Parathyroid adenoma (tissue), 2 donors: ENCODE data around the gene CCDC57.

ENCODE experiments used
- H2AFZ ChIP-seq: fragments of 300-600 bp; sonication (generic); one replicate; pipeline ENCODE4 v1.7.0; 2017; ENCODE audit warnings: antibody characterized with exemption, mild to moderate bottlenecking
- H3K27ac ChIP-seq: fragments of 300-600 bp; sonication (generic); one replicate; pipeline ENCODE4 v1.7.0; 2017
- H3K27me3 ChIP-seq: fragments of 300-600 bp; sonication (generic); one replicate; pipeline ENCODE4 v1.7.0; 2017; ENCODE audit warnings: low read length; ENCODE audit not compliant: control insufficient read depth, insufficient read depth
- H3K36me3 ChIP-seq: fragments of 300-600 bp; sonication (generic); one replicate; pipeline ENCODE4 v1.7.0; 2017; ENCODE audit warnings: low read length; ENCODE audit not compliant: control insufficient read depth, insufficient read depth
- H3K4me1 ChIP-seq: fragments of 300-600 bp; sonication (generic); one replicate; pipeline ENCODE4 v1.7.0; 2017; ENCODE audit warnings: control low read depth
- H3K4me2 ChIP-seq: fragments of 300-600 bp; sonication (generic); one replicate; pipeline ENCODE4 v1.7.0; 2017; ENCODE audit warnings: low read length
- H3K4me3 ChIP-seq: fragments of 300-600 bp; sonication (generic); one replicate; pipeline ENCODE4 v1.7.0; 2017; ENCODE audit warnings: low read depth, low read length
- H3K79me2 ChIP-seq: fragments of 300-600 bp; sonication (generic); one replicate; pipeline ENCODE4 v1.7.0; 2017; ENCODE audit warnings: control low read depth
- H3K9ac ChIP-seq: fragments of 300-600 bp; sonication (generic); one replicate; pipeline ENCODE4 v1.7.0; 2017; ENCODE audit warnings: mild to moderate bottlenecking
- H3K9me3 ChIP-seq: fragments of 300-600 bp; sonication (generic); one replicate; pipeline ENCODE4 v1.7.0; 2017; ENCODE audit warnings: low read length; ENCODE audit not compliant: control insufficient read depth
- TF ChIP-seq, protein P1 (sequence below): fragments of 300-600 bp; sonication (generic); IDR thresholded peaks from one replicate; pipeline ENCODE4 v1.7.0; 2017; ENCODE audit warnings: antibody characterized with exemption, mild to moderate bottlenecking
- donor health status: primary hyperparathyroidism.

CCDC57 gene

DNA sequence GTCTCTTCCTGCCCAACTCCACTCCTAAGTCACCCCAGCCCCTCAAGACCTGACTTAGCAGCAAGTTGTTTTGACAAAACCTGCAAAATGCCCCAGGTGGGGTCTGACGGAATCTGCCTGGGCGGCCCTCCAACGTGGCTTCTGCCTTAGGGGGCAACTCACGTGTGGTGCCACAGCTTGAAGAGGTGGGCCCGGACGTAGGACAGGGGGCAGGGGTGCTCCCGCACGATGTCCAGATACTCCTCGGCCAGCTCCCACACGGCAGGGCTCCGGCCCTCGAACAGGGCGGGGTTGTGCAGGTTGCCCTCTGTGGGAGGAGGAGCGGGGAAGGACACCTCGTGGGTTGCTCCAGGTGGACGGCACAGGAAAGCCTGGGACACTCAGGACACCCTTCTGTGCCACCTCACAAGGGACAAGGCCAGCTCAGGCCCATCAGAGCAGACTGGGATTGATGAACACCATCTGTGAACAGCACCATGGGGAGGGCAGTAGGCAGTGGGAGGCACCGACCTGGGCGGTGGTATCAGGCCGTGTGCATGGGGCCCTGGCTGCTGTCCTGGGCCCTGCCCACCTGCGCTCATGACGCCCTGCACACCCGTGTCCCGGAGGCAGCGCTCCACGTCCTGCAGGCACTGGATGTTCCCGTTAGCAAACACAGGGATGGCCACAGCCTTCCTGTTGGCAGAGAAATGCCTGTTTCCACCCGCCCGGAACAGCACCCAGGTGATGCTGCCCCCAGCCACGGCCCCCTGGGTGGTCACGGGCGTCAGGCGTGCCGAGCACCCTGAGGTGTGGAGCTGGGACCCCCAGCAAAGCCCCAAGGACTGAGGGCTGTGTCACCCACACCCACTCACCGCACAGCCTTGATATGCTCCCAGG, 151.4 kb downstream of the CCDC57 start:
- H3K27me3 ChIP-seq = no peaks in the 10 kb centered on the region
- H3K9me3 ChIP-seq = no peaks in the 10 kb centered on the region
- no peak overlapping the region for H2AFZ ChIP-seq
- no peak overlapping the region for H3K4me3 ChIP-seq
- no peak overlapping the region for H3K9ac ChIP-seq
- H3K27ac ChIP-seq = no peak overlapping the region
- peaks cover 10% of the 10 kb centered on the region for H3K4me1 ChIP-seq
- TF ChIP-seq, protein P1, sequence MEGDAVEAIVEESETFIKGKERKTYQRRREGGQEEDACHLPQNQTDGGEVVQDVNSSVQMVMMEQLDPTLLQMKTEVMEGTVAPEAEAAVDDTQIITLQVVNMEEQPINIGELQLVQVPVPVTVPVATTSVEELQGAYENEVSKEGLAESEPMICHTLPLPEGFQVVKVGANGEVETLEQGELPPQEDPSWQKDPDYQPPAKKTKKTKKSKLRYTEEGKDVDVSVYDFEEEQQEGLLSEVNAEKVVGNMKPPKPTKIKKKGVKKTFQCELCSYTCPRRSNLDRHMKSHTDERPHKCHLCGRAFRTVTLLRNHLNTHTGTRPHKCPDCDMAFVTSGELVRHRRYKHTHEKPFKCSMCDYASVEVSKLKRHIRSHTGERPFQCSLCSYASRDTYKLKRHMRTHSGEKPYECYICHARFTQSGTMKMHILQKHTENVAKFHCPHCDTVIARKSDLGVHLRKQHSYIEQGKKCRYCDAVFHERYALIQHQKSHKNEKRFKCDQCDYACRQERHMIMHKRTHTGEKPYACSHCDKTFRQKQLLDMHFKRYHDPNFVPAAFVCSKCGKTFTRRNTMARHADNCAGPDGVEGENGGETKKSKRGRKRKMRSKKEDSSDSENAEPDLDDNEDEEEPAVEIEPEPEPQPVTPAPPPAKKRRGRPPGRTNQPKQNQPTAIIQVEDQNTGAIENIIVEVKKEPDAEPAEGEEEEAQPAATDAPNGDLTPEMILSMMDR = no peak
- no peak overlapping the region for H3K4me2 ChIP-seq
- H3K36me3 ChIP-seq = no peaks in the 10 kb centered on the region
- H3K79me2 ChIP-seq = no peaks in the 10 kb centered on the region

DNA sequence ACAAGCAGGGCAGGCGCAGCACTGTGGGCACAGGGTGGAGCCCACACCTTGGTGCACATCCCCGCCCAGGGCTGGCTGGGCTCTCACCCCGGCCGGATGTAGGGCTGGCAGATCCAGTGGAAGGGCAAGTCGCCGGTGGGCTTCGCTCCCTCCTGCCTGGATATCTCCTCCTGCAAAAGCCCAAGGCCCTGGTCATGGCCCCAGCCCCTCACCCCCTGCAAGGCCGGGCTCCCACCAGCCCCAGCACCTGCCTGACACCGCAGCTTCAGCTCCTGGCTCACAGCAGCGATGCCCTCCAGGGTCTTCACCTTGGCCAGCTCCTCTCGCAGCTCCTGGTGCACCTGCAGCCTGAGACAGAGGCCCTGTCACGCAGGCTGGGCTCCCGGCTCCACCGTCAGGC, 152.0 kb downstream of the CCDC57 start:
- Histone ChIP-seq H3K27ac (no peak overlapping the region), H3K9me3 (no peaks in the 10 kb centered on the region), H3K4me2 (no peak overlapping the region), H3K36me3 (no peaks in the 10 kb centered on the region), H3K79me2 (no peaks in the 10 kb centered on the region), H3K27me3 (no peaks in the 10 kb centered on the region), H2AFZ (no peak overlapping the region), H3K4me1 (peaks cover 7% of the 10 kb centered on the region), H3K9ac (no peak overlapping the region), H3K4me3 (no peak overlapping the region)
- TF ChIP-seq, protein P1 = no peak

- Histone ChIP-seq H3K9me3 (no peaks in the 10 kb centered on the region), H3K9ac (no peak overlapping the region), H3K4me2 (no peak overlapping the region), H3K79me2 (no peaks in the 10 kb centered on the region), H3K36me3 (no peaks in the 10 kb centered on the region), H3K4me1 (peaks cover 7% of the 10 kb centered on the region), H3K27me3 (no peaks in the 10 kb centered on the region), H3K27ac (no peak overlapping the region), H2AFZ (no peak overlapping the region), H3K4me3 (no peak overlapping the region)
- TF ChIP-seq, protein P1 = no peak
These were observed 152.7 kb downstream of the CCDC57 start for GRCh38 chr17:82060001-82060380.

DNA sequence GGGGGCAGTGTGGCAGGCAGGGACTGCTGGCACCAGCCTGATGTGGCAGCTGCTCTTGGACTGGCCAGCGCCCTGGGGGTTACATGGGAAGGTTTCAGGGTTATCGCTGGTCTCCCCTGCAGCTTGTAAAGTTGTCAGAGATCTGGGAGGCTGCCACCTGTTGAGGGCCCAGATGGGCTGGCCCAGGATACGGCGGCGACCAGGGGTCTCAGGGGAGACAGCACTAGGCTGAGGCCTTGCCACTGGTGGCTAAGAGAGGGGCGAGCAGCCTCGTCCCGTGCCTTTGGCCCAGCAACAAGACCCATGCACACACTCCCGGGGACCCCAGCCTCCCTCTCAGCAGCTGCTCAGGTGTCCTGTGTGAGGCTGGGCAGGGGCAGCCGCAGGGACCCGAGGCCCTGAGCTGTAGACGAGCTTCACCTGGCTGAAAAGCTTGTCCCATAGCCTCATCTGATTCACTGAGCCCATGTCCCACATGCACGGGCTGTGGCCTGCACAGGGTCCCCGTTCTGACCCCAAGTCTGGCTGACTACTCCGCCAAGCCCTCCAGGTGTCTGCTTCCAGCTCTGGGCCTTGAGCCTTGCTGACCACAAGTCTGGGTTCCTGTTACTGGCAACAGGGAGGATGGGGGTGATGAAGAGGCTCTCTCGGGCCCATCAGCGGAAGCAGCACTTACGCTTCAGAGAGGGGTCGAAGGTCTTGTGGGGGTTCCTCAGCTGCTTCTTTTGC, 153.2 kb downstream of the CCDC57 start:
- Histone ChIP-seq H2AFZ (no peak overlapping the region), H3K4me3 (no peak overlapping the region), H3K36me3 (no peaks in the 10 kb centered on the region), H3K9me3 (no peaks in the 10 kb centered on the region), H3K9ac (no peak overlapping the region), H3K79me2 (no peaks in the 10 kb centered on the region), H3K27me3 (no peaks in the 10 kb centered on the region), H3K4me2 (no peak overlapping the region), H3K27ac (no peak overlapping the region), H3K4me1 (peaks cover 2% of the 10 kb centered on the region)
- TF ChIP-seq, protein P1 = no peak
